ENCODE measurements around the gene PDLIM5.

The PDLIM5 gene

DNA sequence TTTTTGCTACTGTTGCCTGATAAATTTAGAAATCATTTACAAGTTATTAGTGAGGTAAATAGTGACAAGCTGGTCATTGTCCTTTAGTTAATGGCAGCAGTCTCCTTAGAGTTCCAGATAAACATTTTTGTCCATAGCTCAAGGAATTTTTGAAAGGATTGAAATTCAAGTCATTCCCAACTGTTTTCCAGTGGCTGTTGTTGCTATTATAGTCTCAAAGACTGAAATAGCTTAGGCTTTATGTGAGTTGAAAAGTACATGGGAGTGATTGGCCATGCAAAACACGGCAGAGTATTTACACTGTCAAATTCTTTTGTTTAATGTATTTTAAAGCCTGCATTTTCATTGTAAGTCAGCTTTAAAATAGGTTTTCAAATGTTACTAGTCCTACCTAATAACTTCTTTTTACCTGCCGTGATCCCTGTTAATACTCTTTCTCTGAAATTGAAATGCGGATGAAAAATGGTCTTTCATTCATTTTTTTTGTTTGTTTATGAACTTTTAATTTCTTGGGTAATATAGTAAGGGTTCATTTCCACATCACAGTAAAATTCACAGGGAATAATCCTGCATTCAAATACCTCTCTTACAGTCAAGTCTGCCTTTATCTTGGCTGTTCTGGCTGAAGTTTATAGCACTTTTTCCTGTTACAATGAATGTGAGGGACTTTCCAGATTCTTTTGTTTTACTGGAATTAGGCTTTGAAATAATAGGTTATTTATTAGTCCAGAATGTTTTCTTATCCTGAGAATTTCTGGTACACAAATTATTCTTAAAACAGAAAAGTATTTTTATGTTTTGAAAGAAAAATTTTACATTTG, 85.1 kb downstream of the PDLIM5 start:
- Histone ChIP-seq H3K4me2 (no peak overlapping the region), H3K27ac (no peak overlapping the region)

DNA sequence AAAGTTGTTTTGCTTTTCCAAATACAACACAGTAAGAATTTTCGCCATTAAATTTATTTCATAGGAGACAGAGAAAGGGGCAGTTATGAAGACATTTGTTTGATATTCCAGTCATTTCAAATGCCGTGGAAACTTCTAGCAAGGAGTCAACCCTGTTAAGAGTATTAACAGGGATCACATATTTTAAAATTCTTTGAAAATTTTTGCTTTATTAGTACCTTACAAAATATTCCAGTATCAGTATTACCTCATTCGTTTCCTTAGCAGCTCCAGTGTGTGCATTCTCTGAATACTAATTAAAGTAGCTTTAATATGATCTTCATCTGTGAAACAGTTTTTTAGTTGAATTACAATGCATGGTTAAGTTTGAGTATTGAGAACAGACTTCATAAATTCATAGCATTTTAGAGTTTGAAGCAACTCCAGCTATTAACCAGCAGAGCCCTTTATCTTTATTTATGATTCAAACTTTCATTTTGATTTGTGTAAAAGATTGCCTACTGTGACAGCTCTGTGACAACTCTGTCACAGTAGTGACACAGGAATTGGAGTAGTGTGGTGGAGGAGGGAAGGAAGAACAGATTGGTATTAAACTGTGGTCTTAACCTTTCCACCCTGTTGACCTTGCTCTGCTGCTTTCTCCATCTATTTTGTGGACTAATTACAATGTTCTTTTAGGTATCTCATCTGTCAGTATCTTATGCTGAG, 86.3 kb downstream of the PDLIM5 start:
- Histone ChIP-seq H3K9ac (no peak overlapping the region), H3K4me1 (peaks cover 0 to 20% (median 0%) of the 10 kb centered on the region in 10 experiments; a peak in 7 of 20 replicates), H3K4me2 (no peak overlapping the region), H4K20me1 (peaks cover 0 to 65% (median 0%) of the 10 kb centered on the region in 11 experiments; a peak in 4 of 22 replicates), H3K4me3 (no peak overlapping the region), H3K27ac (no peak overlapping the region), H3K36me3 (no peaks in the 10 kb centered on the region), H3K27me3 (no peaks in the 10 kb centered on the region), H3K9me3 (replicated peaks in 1 of 11) (no peaks in the 10 kb centered on the region)
- no peak for TF ChIP-seq Cebpa-rat (IDR thresholded peaks at IDR 0.05)

More for the DNA sequence above, 85.1 kb downstream of the PDLIM5 start:
- no peak for TF ChIP-seq Cebpa-rat (IDR thresholded peaks at IDR 0.05)
- no peak overlapping the region for H3K4me3 ChIP-seq
- no peak overlapping the region for H3K9ac ChIP-seq
- no peaks in the 10 kb centered on the region for H3K9me3 ChIP-seq (replicated peaks in 1 of 11)
- H3K4me1 ChIP-seq: peaks cover 0 to 20% (median 0%) of the 10 kb centered on the region in 10 experiments; a peak in 7 of 20 replicates
- no peaks in the 10 kb centered on the region for H3K27me3 ChIP-seq
- peaks cover 0 to 59% (median 0%) of the 10 kb centered on the region in 11 experiments; a peak in 4 of 22 replicates for H4K20me1 ChIP-seq
- H3K36me3 ChIP-seq: no peaks in the 10 kb centered on the region

DNA sequence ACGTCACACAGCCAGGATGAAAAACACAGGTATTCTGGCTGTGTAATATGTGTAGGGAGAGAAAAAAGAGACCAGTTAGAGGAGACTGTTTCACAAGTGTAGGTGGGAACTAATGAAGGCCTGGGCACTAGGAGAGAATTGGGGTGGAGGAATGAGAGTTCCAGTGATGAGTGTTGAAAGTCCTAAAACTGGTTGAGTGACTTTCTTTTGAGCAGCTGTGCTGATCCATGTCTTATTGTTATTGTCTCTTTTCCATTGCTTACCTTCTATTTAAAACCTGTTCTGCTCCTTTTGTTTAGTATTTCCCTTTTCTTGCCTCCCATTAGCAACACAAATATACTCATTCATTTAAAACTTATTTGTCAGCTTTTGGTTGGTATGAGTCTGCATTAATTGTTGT, 88.7 kb downstream of the PDLIM5 start:
- H3K36me3 ChIP-seq: no peaks in the 10 kb centered on the region; a peak in 2 of 22 replicates
- no peak for TF ChIP-seq Cebpa-rat (IDR thresholded peaks at IDR 0.05)
- H3K27me3 ChIP-seq: no peaks in the 10 kb centered on the region
- no peaks in the 10 kb centered on the region for H3K9me3 ChIP-seq (replicated peaks in 1 of 11)
- H3K27ac ChIP-seq: no peak overlapping the region
- no peak overlapping the region for H3K4me3 ChIP-seq
- H4K20me1 ChIP-seq: peaks cover 0 to 67% (median 0%) of the 10 kb centered on the region in 11 experiments; a peak in 4 of 22 replicates
- peaks cover 0 to 7% (median 0%) of the 10 kb centered on the region in 10 experiments; a peak in 5 of 20 replicates for H3K4me1 ChIP-seq
- H3K9ac ChIP-seq: no peak overlapping the region
- no peak overlapping the region for H3K4me2 ChIP-seq

DNA sequence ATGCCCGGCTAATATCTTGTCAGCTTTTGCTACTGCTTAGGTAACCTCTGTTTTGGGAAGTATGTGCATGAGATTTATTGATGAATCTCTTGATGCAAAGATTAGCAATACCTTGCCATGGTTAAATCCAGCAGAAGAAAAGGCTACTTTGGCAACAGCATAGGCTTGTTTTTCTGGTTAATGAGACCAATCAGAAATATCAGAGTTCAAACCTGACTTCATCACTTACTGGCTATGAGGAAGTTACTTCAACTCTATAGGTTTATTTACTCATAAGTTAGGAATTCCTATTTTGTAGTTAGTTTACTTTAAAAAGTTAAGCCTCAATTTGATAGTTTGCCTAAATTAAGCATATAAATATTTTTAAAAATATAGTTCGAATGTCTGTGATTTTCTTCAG, 93.1 kb downstream of the PDLIM5 start:
- Histone ChIP-seq H3K4me3 (no peak overlapping the region), H3K4me1 (peaks cover 0 to 17% (median 0%) of the 10 kb centered on the region in 10 experiments; a peak in 6 of 20 replicates), H3K27me3 (no peaks in the 10 kb centered on the region), H3K9ac (no peak overlapping the region), H3K4me2 (no peak overlapping the region), H3K9me3 (replicated peaks in 1 of 11) (no peaks in the 10 kb centered on the region), H3K27ac (no peak overlapping the region), H3K36me3 (peaks cover 0 to 4% (median 0%) of the 10 kb centered on the region in 11 experiments; a peak in 2 of 22 replicates), H4K20me1 (peaks cover 0 to 58% (median 0%) of the 10 kb centered on the region in 11 experiments; a peak in 3 of 22 replicates)
- no peak for TF ChIP-seq Cebpa-rat (IDR thresholded peaks at IDR 0.05)

DNA sequence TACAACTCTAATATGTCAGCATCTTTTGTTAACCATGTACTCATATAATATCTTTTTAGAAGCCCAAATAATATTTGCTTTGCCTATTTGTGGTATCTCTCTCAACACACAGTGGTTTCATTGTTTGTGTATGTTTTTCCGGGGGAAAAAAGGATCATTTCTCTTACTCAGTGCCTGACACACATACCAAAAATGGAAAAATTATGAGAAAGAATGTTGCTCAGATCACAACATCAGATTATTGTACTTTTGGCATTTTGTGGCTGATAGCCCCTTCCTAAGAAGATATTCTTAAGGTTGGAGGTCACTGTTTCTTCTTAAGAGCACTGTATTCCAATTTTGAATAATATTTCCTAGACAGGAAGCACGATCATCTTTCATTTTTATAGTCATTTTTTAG, 93.6 kb downstream of the PDLIM5 start:
- Histone ChIP-seq H3K9ac (no peak overlapping the region), H3K4me3 (no peak overlapping the region), H3K4me1 (peaks cover 0 to 17% (median 0%) of the 10 kb centered on the region in 10 experiments; a peak in 6 of 20 replicates)

DNA sequence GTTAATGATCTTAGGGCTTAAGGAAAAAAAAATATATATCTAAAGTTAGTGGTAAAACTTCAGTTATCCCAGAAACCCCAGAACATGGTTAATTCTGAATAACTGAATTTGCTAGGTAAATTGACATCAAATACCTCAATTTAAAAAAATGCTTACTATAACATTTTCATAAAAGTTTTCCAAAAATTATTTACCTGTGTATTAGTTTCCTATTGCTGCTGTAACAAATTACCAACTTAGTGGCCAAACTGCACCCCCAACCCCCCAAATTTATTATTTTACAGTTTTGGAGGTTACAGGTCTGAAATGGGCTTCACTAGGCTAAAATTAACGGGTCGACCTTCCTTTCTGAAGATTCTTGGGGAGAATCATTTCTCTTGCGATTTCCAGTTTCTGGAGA, 95.2 kb downstream of the PDLIM5 start:
- Histone ChIP-seq H3K9me3 (replicated peaks in 1 of 11) (no peaks in the 10 kb centered on the region), H3K36me3 (peaks cover 0 to 4% (median 0%) of the 10 kb centered on the region in 11 experiments; a peak in 2 of 22 replicates), H3K4me3 (no peak overlapping the region), H3K27ac (no peak overlapping the region), H4K20me1 (peaks cover 0 to 39% (median 0%) of the 10 kb centered on the region in 11 experiments; a peak in 3 of 22 replicates), H3K4me1 (peaks cover 0 to 17% (median 0%) of the 10 kb centered on the region in 10 experiments; a peak in 6 of 20 replicates), H3K4me2 (no peak overlapping the region), H3K9ac (no peak overlapping the region), H3K27me3 (no peaks in the 10 kb centered on the region)
- no peak for TF ChIP-seq Cebpa-rat (IDR thresholded peaks at IDR 0.05)

More for the DNA sequence above, 93.6 kb downstream of the PDLIM5 start:
- Histone ChIP-seq H3K36me3 (peaks cover 0 to 4% (median 0%) of the 10 kb centered on the region in 11 experiments; a peak in 2 of 22 replicates), H3K4me2 (no peak overlapping the region), H4K20me1 (peaks cover 0 to 55% (median 0%) of the 10 kb centered on the region in 11 experiments; a peak in 3 of 22 replicates), H3K9me3 (replicated peaks in 1 of 11) (no peaks in the 10 kb centered on the region), H3K27me3 (no peaks in the 10 kb centered on the region), H3K27ac (no peak overlapping the region)
- no peak for TF ChIP-seq Cebpa-rat (IDR thresholded peaks at IDR 0.05)

DNA sequence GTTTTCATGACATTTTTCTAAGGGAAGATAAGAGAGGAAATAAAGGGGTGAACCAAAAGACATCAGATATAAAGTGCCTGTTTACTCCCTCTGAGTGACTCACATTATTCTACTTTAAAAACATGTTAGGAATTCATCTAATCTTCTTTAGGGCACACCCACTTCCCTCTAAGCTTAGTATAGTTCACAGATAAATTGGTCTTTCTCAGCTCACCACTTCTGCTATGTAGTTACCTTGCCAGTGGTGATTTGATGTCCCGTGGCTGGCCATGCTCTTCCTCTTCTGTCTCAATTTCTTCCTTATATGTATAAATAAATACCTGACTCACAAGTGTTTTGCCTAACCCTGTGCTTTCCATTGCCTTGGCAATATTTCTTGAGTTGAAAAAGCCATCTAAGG, 96.8 kb downstream of the PDLIM5 start:
- Histone ChIP-seq H3K4me3 (no peak overlapping the region), H3K4me2 (peak overlapping the region in 4 of 11 experiments; percentile 5 to 51 (median 26); a peak in 7 of 22 replicates), H3K27me3 (no peaks in the 10 kb centered on the region), H3K9ac (no peak overlapping the region), H3K4me1 (peaks cover 0 to 17% (median 0%) of the 10 kb centered on the region in 10 experiments; a peak in 6 of 20 replicates), H3K9me3 (replicated peaks in 1 of 11) (no peaks in the 10 kb centered on the region), H4K20me1 (peaks cover 0 to 34% (median 0%) of the 10 kb centered on the region in 11 experiments; a peak in 2 of 22 replicates), H3K27ac (peak overlapping the region in 2 of 11 experiments; percentile 51 to 64; a peak in 4 of 22 replicates), H3K36me3 (peaks cover 0 to 4% (median 0%) of the 10 kb centered on the region in 11 experiments; a peak in 2 of 22 replicates)
- TF ChIP-seq Cebpa-rat (IDR thresholded peaks at IDR 0.05): no peak

DNA sequence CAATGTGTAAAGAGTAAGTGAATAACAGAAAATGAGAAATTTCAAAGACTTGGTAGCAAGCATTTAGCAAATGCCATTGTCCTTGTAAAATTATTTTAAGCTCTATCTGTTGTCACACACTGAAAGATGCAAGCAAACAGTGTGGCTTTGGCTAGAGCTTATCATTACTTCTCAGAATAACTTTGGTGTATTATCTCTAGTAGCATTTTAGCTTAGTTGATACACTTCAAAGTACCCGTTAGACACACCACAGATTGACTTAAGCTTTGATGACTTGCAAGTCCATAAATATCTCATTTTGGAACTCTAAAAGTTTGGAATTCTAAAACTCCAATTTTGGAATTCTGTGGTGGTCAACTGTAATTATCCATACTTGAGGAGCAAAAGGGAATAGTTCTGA, 98.6 kb downstream of the PDLIM5 start:
- Histone ChIP-seq H3K9me3 (replicated peaks in 1 of 11) (no peaks in the 10 kb centered on the region), H3K9ac (no peak overlapping the region), H3K27me3 (no peaks in the 10 kb centered on the region), H3K27ac (no peak overlapping the region), H3K4me1 (peaks cover 0 to 17% (median 0%) of the 10 kb centered on the region in 10 experiments; a peak in 6 of 20 replicates), H3K4me3 (no peak overlapping the region), H3K36me3 (0 out of 22 replicates have a peak, but pooled peaks cover 0 to 4% (median 0%) of the 10 kb centered on the region in 11 experiments), H3K4me2 (no peak overlapping the region), H4K20me1 (peaks cover 0 to 21% (median 0%) of the 10 kb centered on the region in 11 experiments; a peak in 2 of 22 replicates)
- no peak for TF ChIP-seq Cebpa-rat (IDR thresholded peaks at IDR 0.05)
